ENCODE results near the gene HAPSTR1. TPM values are rescaled to one million over a fixed set of nuclear protein-coding genes. Genes with fewer than 3 reads are reported as not detected.

HAPSTR1 gene
- total RNA-seq, 2 experiments from 2014 or later: 52.5 to 53.4 TPM

DNA sequence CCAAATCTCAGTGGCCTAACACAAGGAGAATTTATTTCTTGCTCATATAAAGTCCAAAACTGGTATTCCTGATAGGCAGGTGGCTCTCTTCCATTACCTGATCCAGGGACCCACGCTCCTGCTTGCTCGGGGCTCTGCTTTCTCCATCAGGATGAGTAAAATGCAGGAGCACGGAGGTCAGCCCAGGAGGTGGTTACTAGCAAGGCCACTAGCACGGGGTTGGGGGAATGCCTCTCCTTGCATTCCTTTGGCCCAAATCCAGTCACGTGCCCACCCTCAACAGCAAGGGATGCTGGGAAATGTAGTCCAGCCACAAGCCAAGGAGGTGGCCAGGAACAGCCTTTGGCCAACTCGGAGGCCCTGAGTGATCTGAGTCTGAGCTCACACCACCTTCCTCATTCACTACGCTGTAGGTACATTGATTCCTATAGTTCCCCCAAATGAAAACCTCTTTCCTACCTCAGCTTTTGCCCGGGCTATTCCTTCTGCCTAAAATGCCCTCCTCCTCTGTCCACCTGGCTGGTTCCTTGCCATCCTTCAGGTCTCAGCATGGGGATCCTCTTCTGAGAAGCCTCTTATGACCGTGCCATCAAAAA, 38.3 kb upstream of the HAPSTR1 start:
- intact Hi-C loops (cut with micrococcal nuclease): no loop called here
- no peaks in the 10 kb centered on the region for H3K27me3 Mint-ChIP-seq
- DNase-seq (peak; percentile 48), ATAC-seq (peak; percentile 64)
- ChIA-PET POLR2A (interaction anchor here (1.6 kb wide), 1 partner anchor 37 kb away, joined by 3 read pairs; no protein-coding TSS in a partner anchor), CTCF (interaction anchor here (2.1 kb wide), 1 partner anchor 44 kb away, joined by 5 read pairs; no protein-coding TSS in a partner anchor)
- H3K9me3 Mint-ChIP-seq: no peaks in the 10 kb centered on the region
- no peaks in the 10 kb centered on the region for H3K36me3 Mint-ChIP-seq (ENCODE audit: low read depth)
- TF ChIP-seq, protein P1, sequence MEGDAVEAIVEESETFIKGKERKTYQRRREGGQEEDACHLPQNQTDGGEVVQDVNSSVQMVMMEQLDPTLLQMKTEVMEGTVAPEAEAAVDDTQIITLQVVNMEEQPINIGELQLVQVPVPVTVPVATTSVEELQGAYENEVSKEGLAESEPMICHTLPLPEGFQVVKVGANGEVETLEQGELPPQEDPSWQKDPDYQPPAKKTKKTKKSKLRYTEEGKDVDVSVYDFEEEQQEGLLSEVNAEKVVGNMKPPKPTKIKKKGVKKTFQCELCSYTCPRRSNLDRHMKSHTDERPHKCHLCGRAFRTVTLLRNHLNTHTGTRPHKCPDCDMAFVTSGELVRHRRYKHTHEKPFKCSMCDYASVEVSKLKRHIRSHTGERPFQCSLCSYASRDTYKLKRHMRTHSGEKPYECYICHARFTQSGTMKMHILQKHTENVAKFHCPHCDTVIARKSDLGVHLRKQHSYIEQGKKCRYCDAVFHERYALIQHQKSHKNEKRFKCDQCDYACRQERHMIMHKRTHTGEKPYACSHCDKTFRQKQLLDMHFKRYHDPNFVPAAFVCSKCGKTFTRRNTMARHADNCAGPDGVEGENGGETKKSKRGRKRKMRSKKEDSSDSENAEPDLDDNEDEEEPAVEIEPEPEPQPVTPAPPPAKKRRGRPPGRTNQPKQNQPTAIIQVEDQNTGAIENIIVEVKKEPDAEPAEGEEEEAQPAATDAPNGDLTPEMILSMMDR (IDR thresholded peaks at IDR 0.05): no peak
- no peak overlapping the region for H3K4me3 Mint-ChIP-seq
- H3K4me1 Mint-ChIP-seq (ENCODE audit: low read depth): peaks cover 8% of the 10 kb centered on the region
- no peak overlapping the region for H3K27ac Mint-ChIP-seq

DNA sequence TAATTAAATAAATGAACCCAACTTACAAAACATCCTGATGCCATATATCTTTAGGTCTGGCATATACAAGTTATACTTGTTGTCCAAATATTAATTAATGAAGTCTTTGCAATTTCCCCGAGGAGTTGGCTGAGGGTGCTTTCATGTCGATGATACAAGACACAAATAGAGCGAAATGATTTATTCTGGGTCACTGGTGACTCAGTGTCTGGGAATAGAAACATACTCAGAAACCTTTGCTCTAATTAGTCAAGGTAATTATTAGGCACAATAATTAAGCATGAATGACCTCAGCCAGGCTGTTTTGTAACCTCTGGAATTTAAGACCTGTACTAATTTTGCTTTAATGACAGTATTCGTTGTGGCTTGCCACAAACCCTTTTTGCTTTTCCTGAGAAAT, 37.0 kb upstream of the HAPSTR1 start:
- intact Hi-C loops (cut with micrococcal nuclease): no loop called here
- TF ChIP-seq, protein P1 (IDR thresholded peaks at IDR 0.05): no peak
- ATAC-seq: no peak
- H3K4me3 Mint-ChIP-seq: no peak overlapping the region
- no peak overlapping the region for H3K27ac Mint-ChIP-seq
- H3K36me3 Mint-ChIP-seq (ENCODE audit: low read depth): no peaks in the 10 kb centered on the region
- H3K27me3 Mint-ChIP-seq: no peaks in the 10 kb centered on the region
- no peaks in the 10 kb centered on the region for H3K9me3 Mint-ChIP-seq
- ChIA-PET CTCF (no interaction called here), POLR2A (interaction anchor here (0.7 kb wide), 1 partner anchor 8 kb away, joined by 3 read pairs; no protein-coding TSS in a partner anchor)
- H3K4me1 Mint-ChIP-seq (ENCODE audit: low read depth): peaks cover under 1% of the 10 kb centered on the region
- DNase-seq: no peak

DNA sequence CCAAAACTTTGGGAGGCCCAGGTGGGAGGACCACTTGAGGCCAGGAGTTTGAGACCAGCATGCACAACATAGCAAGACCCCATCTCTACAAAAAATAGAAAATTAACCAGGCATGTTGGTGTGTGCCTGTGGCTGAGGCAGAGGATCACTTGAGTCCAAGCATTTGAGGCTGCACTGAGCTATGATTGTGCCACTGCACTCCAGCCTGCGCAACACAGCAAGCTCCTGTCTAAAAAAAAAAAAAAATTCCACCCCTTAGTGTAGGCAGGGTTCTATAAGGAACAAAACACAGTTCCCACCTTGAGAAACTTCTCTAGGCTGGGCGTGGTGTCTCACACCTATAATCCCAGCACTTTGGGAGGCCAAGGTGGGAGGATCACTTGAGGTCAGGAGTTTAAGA, 36.3 kb upstream of the HAPSTR1 start:
- DNase-seq (no peak), ATAC-seq (no peak)
- POLR2A ChIA-PET: no interaction called here
- no peaks in the 10 kb centered on the region for H3K9me3 Mint-ChIP-seq
- TF ChIP-seq, protein P1 (IDR thresholded peaks at IDR 0.05): no peak
- H3K4me3 Mint-ChIP-seq: no peak overlapping the region
- H3K36me3 Mint-ChIP-seq (ENCODE audit: low read depth): no peaks in the 10 kb centered on the region
- H3K27me3 Mint-ChIP-seq: no peaks in the 10 kb centered on the region
- CTCF ChIA-PET: no interaction called here
- no peak overlapping the region for H3K27ac Mint-ChIP-seq
- intact Hi-C loops (cut with micrococcal nuclease): no loop called here
- H3K4me1 Mint-ChIP-seq (ENCODE audit: low read depth): peaks cover 3% of the 10 kb centered on the region

DNA sequence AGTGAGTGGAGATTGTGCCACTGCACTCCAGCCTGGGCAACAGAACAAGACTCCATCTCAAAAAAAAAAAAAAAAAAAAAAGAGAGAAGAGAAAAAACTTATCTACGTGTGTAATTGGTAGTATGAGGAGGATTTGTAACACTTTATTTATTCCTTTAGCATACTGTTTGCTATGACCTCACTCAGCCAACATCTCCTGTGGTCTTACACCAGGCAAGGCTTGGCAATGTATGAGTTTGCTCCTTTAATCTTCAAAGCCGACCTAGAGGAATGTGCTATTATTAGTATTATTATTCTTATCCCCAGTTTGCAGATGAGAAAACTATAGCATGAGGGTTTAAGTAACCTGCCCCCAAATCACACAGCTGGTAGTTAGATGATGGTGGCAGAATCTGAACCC, 35.8 kb upstream of the HAPSTR1 start:
- intact Hi-C loops (cut with micrococcal nuclease): no loop called here
- Mint-ChIP-seq H3K27ac (no peak overlapping the region), H3K36me3 (ENCODE audit: low read depth) (no peaks in the 10 kb centered on the region), H3K4me3 (no peak overlapping the region), H3K9me3 (no peaks in the 10 kb centered on the region), H3K4me1 (ENCODE audit: low read depth) (peaks cover 8% of the 10 kb centered on the region), H3K27me3 (no peaks in the 10 kb centered on the region)
- ChIA-PET CTCF (no interaction called here), POLR2A (no interaction called here)
- TF ChIP-seq, protein P1 (IDR thresholded peaks at IDR 0.05): no peak
- ATAC-seq: no peak
- DNase-seq: no peak

DNA sequence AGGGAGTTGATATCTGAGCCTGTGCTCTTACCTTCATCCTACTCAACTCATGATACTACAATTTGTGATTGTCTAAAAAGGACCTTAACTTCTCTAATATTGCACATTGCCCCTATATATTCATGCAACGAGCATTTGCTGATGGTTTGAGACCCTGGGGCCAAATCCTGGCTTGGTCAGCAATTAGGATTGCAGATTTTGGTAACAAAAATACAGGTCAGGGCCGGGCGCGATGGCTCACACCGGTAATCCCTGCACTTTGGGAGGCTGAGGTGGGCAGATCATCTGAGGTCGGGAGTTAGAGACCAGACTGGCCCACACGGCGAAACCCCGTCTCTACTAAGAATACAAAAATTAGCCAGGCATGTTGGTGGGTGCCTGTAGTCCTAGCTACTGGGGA, 35.4 kb upstream of the HAPSTR1 start:
- no peaks in the 10 kb centered on the region for H3K36me3 Mint-ChIP-seq (ENCODE audit: low read depth)
- no peak for ATAC-seq
- ChIA-PET POLR2A (no interaction called here), CTCF (no interaction called here)
- no peak for DNase-seq
- intact Hi-C loops (cut with micrococcal nuclease): no loop called here
- no peak overlapping the region for H3K4me3 Mint-ChIP-seq
- H3K27me3 Mint-ChIP-seq: no peaks in the 10 kb centered on the region
- H3K9me3 Mint-ChIP-seq: no peaks in the 10 kb centered on the region
- peaks cover 11% of the 10 kb centered on the region for H3K4me1 Mint-ChIP-seq (ENCODE audit: low read depth)
- no peak overlapping the region for H3K27ac Mint-ChIP-seq
- TF ChIP-seq, protein P1 (IDR thresholded peaks at IDR 0.05): no peak
